Mesendoderm (in vitro differentiated cells): ENCODE measurements around the gene HERPUD1.
"Not testable (repeated sequence)": the region's sequence is repeated elsewhere in the genome, so short reads cannot be mapped to it uniquely, and the experiment has no call there.

Source experiments
- DNase-seq: peaks from one replicate; pipeline ENCODE4 v3.0.0; 2013
- H2AK5ac ChIP-seq: 2 replicates; pipeline ENCODE4 v1.6.1; 2013; ENCODE audit warnings: low read length, inconsistent platforms
- H2BK120ac ChIP-seq: 2 replicates; pipeline ENCODE4 v1.6.1; 2013; ENCODE audit warnings: low read depth, mild to moderate bottlenecking, low read length, moderate library complexity, mixed read lengths
- H2BK15ac ChIP-seq: replicated peaks from 2 replicates; pipeline ENCODE4 v1.6.1; 2013; ENCODE audit warnings: low read depth, mild to moderate bottlenecking, moderate library complexity
- H2BK5ac ChIP-seq: 2 replicates; pipeline ENCODE4 v1.6.1; 2013; ENCODE audit warnings: low read length, inconsistent platforms
- H3K18ac ChIP-seq: 2 replicates; pipeline ENCODE4 v1.6.1; 2013; ENCODE audit warnings: mild to moderate bottlenecking, low read length, mixed read lengths
- H3K23ac ChIP-seq: one replicate; pipeline ENCODE4 v1.6.1; 2013; ENCODE audit warnings: low read length
- H3K27ac ChIP-seq: 2 replicates; pipeline ENCODE4 v1.5.1; 2013; ENCODE audit warnings: low read depth, mild to moderate bottlenecking, inconsistent platforms, low read length, moderate library complexity
- H3K27me3 ChIP-seq: 2 replicates; pipeline ENCODE4 v1.6.1; 2013; ENCODE audit warnings: low read length, control low read depth, mild to moderate bottlenecking, inconsistent platforms; ENCODE audit not compliant: insufficient read depth, poor library complexity
- H3K36me3 ChIP-seq: 2 replicates; pipeline ENCODE4 v1.6.1; 2013; ENCODE audit warnings: low read length, inconsistent platforms; ENCODE audit not compliant: control insufficient read depth, insufficient read depth
- H3K4ac ChIP-seq: one replicate; pipeline ENCODE4 v1.6.1; 2013; ENCODE audit warnings: low read depth, mild to moderate bottlenecking, low read length, moderate library complexity
- H3K4me1 ChIP-seq: 2 replicates; pipeline ENCODE4 v1.6.1; 2013; ENCODE audit warnings: low read depth, low read length, inconsistent platforms; ENCODE audit not compliant: control insufficient read depth
- H3K4me2 ChIP-seq: 2 replicates; pipeline ENCODE4 v1.6.1; 2013; ENCODE audit warnings: low read length
- H3K4me3 ChIP-seq: 2 replicates; pipeline ENCODE4 v1.5.1; 2013; ENCODE audit warnings: mild to moderate bottlenecking, low read length
- H3K56ac ChIP-seq: one replicate; pipeline ENCODE4 v1.6.1; 2013; ENCODE audit warnings: low read length
- H3K79me1 ChIP-seq: 2 replicates; pipeline ENCODE4 v1.6.1; 2013; ENCODE audit warnings: low read length, inconsistent platforms
- H3K79me2 ChIP-seq: 2 replicates; pipeline ENCODE4 v1.6.1; 2013; ENCODE audit warnings: mild to moderate bottlenecking, low read length; ENCODE audit not compliant: control insufficient read depth, insufficient read depth
- H3K9ac ChIP-seq: 2 replicates; pipeline ENCODE4 v1.6.1; 2013; ENCODE audit warnings: low read length, inconsistent platforms
- H4K5ac ChIP-seq: one replicate; pipeline ENCODE4 v1.6.1; 2013; ENCODE audit warnings: low read length
- H4K8ac ChIP-seq: one replicate; pipeline ENCODE4 v1.6.1; 2013; ENCODE audit warnings: low read depth, mild to moderate bottlenecking, control low read depth, low read length, moderate library complexity
- WGBS: extraction: QIAGEN DNeasy Blood & Tissue Kit; methylation state at CpG from one replicate; pipeline ENCODE4 v1.1.7; 2013; ENCODE audit warnings: low lambda C conversion rate, missing lambda C conversion rate; ENCODE audit not compliant: insufficient coverage; ENCODE audit errors: extremely low coverage; 5-methylcytosine and 5-hydroxymethylcytosine counted together

Gene HERPUD1

GRCh38 chr16:56972403-56973293 lies 40.7 kb downstream of the HERPUD1 start:
- no peak overlapping the region for H3K4me3 ChIP-seq
- no peak overlapping the region for H3K18ac ChIP-seq
- no peak overlapping the region for H4K5ac ChIP-seq
- H2BK15ac ChIP-seq = no peak overlapping the region
- H3K27me3 ChIP-seq = no peaks in the 10 kb centered on the region
- no peaks in the 10 kb centered on the region for H3K79me2 ChIP-seq
- no peak overlapping the region for H4K8ac ChIP-seq
- no peak overlapping the region for H2BK5ac ChIP-seq
- no peaks in the 10 kb centered on the region for H3K4me1 ChIP-seq
- no CpG with 5 or more reads among the region's 18 CpGs for WGBS
- H3K4ac ChIP-seq = no peak overlapping the region
- H3K56ac ChIP-seq = no peak overlapping the region
- no peak overlapping the region for H3K4me2 ChIP-seq
- no peak overlapping the region for H3K23ac ChIP-seq
- no peak overlapping the region for H3K9ac ChIP-seq
- no peak for DNase-seq
- no peak overlapping the region for H2AK5ac ChIP-seq
- H3K27ac ChIP-seq = no peak overlapping the region
- H2BK120ac ChIP-seq = no peak overlapping the region
- no peaks in the 10 kb centered on the region for H3K79me1 ChIP-seq
- H3K36me3 ChIP-seq = no peaks in the 10 kb centered on the region

GRCh38 chr16:56973294-56973689 lies 41.4 kb downstream of the HERPUD1 start:
- no peaks in the 10 kb centered on the region for H3K4me1 ChIP-seq
- H3K9ac ChIP-seq = no peak overlapping the region
- no peak overlapping the region for H3K56ac ChIP-seq
- H3K79me2 ChIP-seq = no peaks in the 10 kb centered on the region
- H3K27ac ChIP-seq = no peak overlapping the region
- H2AK5ac ChIP-seq = no peak overlapping the region
- no peak overlapping the region for H2BK120ac ChIP-seq
- WGBS = no CpG with 5 or more reads among the region's 9 CpGs
- H3K27me3 ChIP-seq = no peaks in the 10 kb centered on the region
- no peak overlapping the region for H3K4ac ChIP-seq
- no peak overlapping the region for H4K8ac ChIP-seq
- no peak overlapping the region for H3K23ac ChIP-seq
- H3K18ac ChIP-seq = no peak overlapping the region
- H3K36me3 ChIP-seq = no peaks in the 10 kb centered on the region
- no peak overlapping the region for H3K4me3 ChIP-seq
- no peak for DNase-seq
- H2BK15ac ChIP-seq = no peak overlapping the region
- no peaks in the 10 kb centered on the region for H3K79me1 ChIP-seq
- H2BK5ac ChIP-seq = no peak overlapping the region
- no peak overlapping the region for H4K5ac ChIP-seq
- no peak overlapping the region for H3K4me2 ChIP-seq

GRCh38 chr16:56973899-56974298 lies 42.0 kb downstream of the HERPUD1 start:
- H3K23ac ChIP-seq, H3K4me2 ChIP-seq, H2AK5ac ChIP-seq, H3K4ac ChIP-seq, H3K18ac ChIP-seq, H2BK5ac ChIP-seq, H3K27ac ChIP-seq, H3K36me3 ChIP-seq, H3K4me1 ChIP-seq, H3K79me2 ChIP-seq, H2BK120ac ChIP-seq, H4K8ac ChIP-seq, H3K56ac ChIP-seq, H3K27me3 ChIP-seq, H3K79me1 ChIP-seq, H4K5ac ChIP-seq, H3K9ac ChIP-seq, H2BK15ac ChIP-seq, H3K4me3 ChIP-seq, DNase-seq: not testable (repeated sequence)
- WGBS = no CpG with 5 or more reads among the region's 7 CpGs

GRCh38 chr16:56974549-56975300 lies 42.8 kb downstream of the HERPUD1 start:
- Histone ChIP-seq H2AK5ac (no peak overlapping the region), H3K9ac (no peak overlapping the region), H3K4me2 (no peak overlapping the region), H3K4me1 (no peaks in the 10 kb centered on the region), H2BK15ac (no peak overlapping the region), H3K4ac (no peak overlapping the region), H2BK120ac (no peak overlapping the region), H4K5ac (no peak overlapping the region), H3K18ac (no peak overlapping the region), H3K27me3 (no peaks in the 10 kb centered on the region), H3K56ac (no peak overlapping the region), H3K4me3 (no peak overlapping the region), H3K79me1 (no peaks in the 10 kb centered on the region), H3K36me3 (no peaks in the 10 kb centered on the region), H3K79me2 (no peaks in the 10 kb centered on the region), H3K23ac (no peak overlapping the region), H4K8ac (no peak overlapping the region), H3K27ac (no peak overlapping the region), H2BK5ac (no peak overlapping the region)
- no peak for DNase-seq
- WGBS = no CpG with 5 or more reads among the region's 9 CpGs

GRCh38 chr16:56975714-56976113 lies 43.8 kb downstream of the HERPUD1 start:
- H3K18ac ChIP-seq = no peak overlapping the region
- no peak for DNase-seq
- H3K4me2 ChIP-seq = no peak overlapping the region
- no peak overlapping the region for H3K23ac ChIP-seq
- H2BK120ac ChIP-seq = no peak overlapping the region
- H3K79me1 ChIP-seq = no peaks in the 10 kb centered on the region
- H2BK5ac ChIP-seq = no peak overlapping the region
- no peak overlapping the region for H2BK15ac ChIP-seq
- H3K27ac ChIP-seq = no peak overlapping the region
- no peak overlapping the region for H4K8ac ChIP-seq
- H3K56ac ChIP-seq = no peak overlapping the region
- H3K4ac ChIP-seq = no peak overlapping the region
- H3K36me3 ChIP-seq = no peaks in the 10 kb centered on the region
- H3K9ac ChIP-seq = no peak overlapping the region
- WGBS = no CpG with 5 or more reads among the region's 10 CpGs
- no peaks in the 10 kb centered on the region for H3K27me3 ChIP-seq
- no peak overlapping the region for H2AK5ac ChIP-seq
- H4K5ac ChIP-seq = no peak overlapping the region
- H3K79me2 ChIP-seq = no peaks in the 10 kb centered on the region
- no peak overlapping the region for H3K4me3 ChIP-seq
- H3K4me1 ChIP-seq = no peaks in the 10 kb centered on the region
